Esophagus (tissue), 2 donors: Measurements from ENCODE around the gene SLC12A8. TPM values are rescaled to one million over a fixed set of nuclear protein-coding genes. Genes with fewer than 3 reads are reported as not detected.

Source experiments
- H3K27ac ChIP-seq, 2 donors: one replicate each; pipeline ENCODE4 v1.5.1; 2013; ENCODE audit warnings: low read depth in 2 of 2, mild to moderate bottlenecking in 2 of 2, inconsistent platforms in 1 of 2, low read length in 1 of 2, moderate library complexity in 1 of 2
- H3K27me3 ChIP-seq, 2 donors: one replicate each; pipeline ENCODE4 v1.6.1; 2013; ENCODE audit warnings: low read length in 2 of 2, control low read depth in 1 of 2, mild to moderate bottlenecking in 1 of 2; ENCODE audit not compliant: insufficient read depth in 2 of 2, control insufficient read depth in 1 of 2
- H3K36me3 ChIP-seq, 2 donors: one replicate each; pipeline ENCODE4 v1.6.1; 2013; ENCODE audit warnings: low read length in 1 of 2; ENCODE audit not compliant: control insufficient read depth in 2 of 2, insufficient read depth in 2 of 2
- H3K4me1 ChIP-seq, 2 donors: one replicate each; pipeline ENCODE4 v1.6.1; 2013; ENCODE audit warnings: low read length in 1 of 2; ENCODE audit not compliant: control insufficient read depth in 2 of 2, insufficient read depth in 2 of 2
- H3K4me3 ChIP-seq, 2 donors: one replicate each; pipeline ENCODE4 v1.5.1; 2013; ENCODE audit warnings: low read length in 2 of 2, mild to moderate bottlenecking in 2 of 2, low read depth in 1 of 2, moderate library complexity in 1 of 2
- H3K9me3 ChIP-seq, 2 donors: one replicate each; pipeline ENCODE4 v1.6.1; 2013; ENCODE audit warnings: mild to moderate bottlenecking in 2 of 2, low read depth in 1 of 2, low read length in 1 of 2, moderate library complexity in 1 of 2; ENCODE audit not compliant: control insufficient read depth in 2 of 2, insufficient read depth in 1 of 2
- WGBS, 2 donors: extraction: QIAGEN DNeasy Blood & Tissue Kit; methylation state at CpG; one replicate each; pipeline ENCODE4 v1.1.7; 2013; 5-methylcytosine and 5-hydroxymethylcytosine counted together
- polyA plus RNA-seq, 2 donors: library from polyadenylated mRNA; stranded (reverse); fragments of 200-250 nt; gene quantifications; one replicate each; pipeline ENCODE4 v1.2.3, GENCODE V29; 2013
- donor health status: healthy with polysubstance abuse.
- donor health status: Bipolar disorder and iron deficiency.

The SLC12A8 gene
- polyA plus RNA-seq, 2 donors = 2.7 TPM

- H3K9me3 ChIP-seq = no peaks in the 10 kb centered on the region
- H3K4me1 ChIP-seq = no peaks in the 10 kb centered on the region
- WGBS, 2 donors = 76 to 83% methylated on average over 6 of the region's 6 CpGs
- no peak overlapping the region for H3K4me3 ChIP-seq
- no peaks in the 10 kb centered on the region for H3K36me3 ChIP-seq
- H3K27ac ChIP-seq = no peak overlapping the region
- H3K27me3 ChIP-seq = no peaks in the 10 kb centered on the region
Observed at GRCh38 chr3:125078951-125079674, 133.4 kb downstream of the SLC12A8 start.

- H3K36me3 ChIP-seq = no peaks in the 10 kb centered on the region
- H3K27me3 ChIP-seq = no peaks in the 10 kb centered on the region
- no peaks in the 10 kb centered on the region for H3K4me1 ChIP-seq
- no peak overlapping the region for H3K27ac ChIP-seq
- WGBS, 2 donors = 96 to 97% methylated on average over 3 of the region's 3 CpGs
- H3K9me3 ChIP-seq = no peaks in the 10 kb centered on the region
- H3K4me3 ChIP-seq = no peak overlapping the region
Observed at GRCh38 chr3:125077864-125078263, 134.7 kb downstream of the SLC12A8 start.

- WGBS, 2 donors = 76 to 85% methylated on average over 1 of the region's 1 CpG
- H3K36me3 ChIP-seq = no peaks in the 10 kb centered on the region
- H3K4me1 ChIP-seq = no peaks in the 10 kb centered on the region
- no peaks in the 10 kb centered on the region for H3K9me3 ChIP-seq
- no peak overlapping the region for H3K27ac ChIP-seq
- H3K27me3 ChIP-seq = no peaks in the 10 kb centered on the region
- no peak overlapping the region for H3K4me3 ChIP-seq
Observed at GRCh38 chr3:125076464-125076863, 136.1 kb downstream of the SLC12A8 start.

- no peak overlapping the region for H3K27ac ChIP-seq
- no peaks in the 10 kb centered on the region for H3K4me1 ChIP-seq
- WGBS, 2 donors = 71 to 77% methylated on average over 3 of the region's 3 CpGs
- H3K9me3 ChIP-seq = no peaks in the 10 kb centered on the region
- no peaks in the 10 kb centered on the region for H3K36me3 ChIP-seq
- H3K27me3 ChIP-seq = no peaks in the 10 kb centered on the region
- H3K4me3 ChIP-seq = no peak overlapping the region
Observed at GRCh38 chr3:125075738-125076137, 136.8 kb downstream of the SLC12A8 start.

GRCh38 chr3:125073390-125073905 is 139.1 kb downstream of the SLC12A8 start:
- Histone ChIP-seq H3K27me3 (no peaks in the 10 kb centered on the region), H3K36me3 (no peaks in the 10 kb centered on the region), H3K9me3 (no peaks in the 10 kb centered on the region), H3K27ac (no peak overlapping the region), H3K4me3 (no peak overlapping the region), H3K4me1 (no peaks in the 10 kb centered on the region)
- WGBS, 2 donors = 86 to 92% methylated on average over 7 of the region's 7 CpGs

- Histone ChIP-seq H3K4me3 (no peak overlapping the region), H3K27ac (no peak overlapping the region), H3K4me1 (no peaks in the 10 kb centered on the region), H3K9me3 (no peaks in the 10 kb centered on the region), H3K27me3 (no peaks in the 10 kb centered on the region), H3K36me3 (no peaks in the 10 kb centered on the region)
- 88 to 94% methylated on average over 4 of the region's 4 CpGs for WGBS, 2 donors
Observed at GRCh38 chr3:125072749-125073389, 139.7 kb downstream of the SLC12A8 start.

- Histone ChIP-seq H3K4me1 (no peaks in the 10 kb centered on the region), H3K4me3 (no peak overlapping the region), H3K36me3 (no peaks in the 10 kb centered on the region), H3K9me3 (no peaks in the 10 kb centered on the region), H3K27ac (no peak overlapping the region), H3K27me3 (no peaks in the 10 kb centered on the region)
Observed at GRCh38 chr3:125072301-125072700, 140.2 kb downstream of the SLC12A8 start.

- H3K27me3 ChIP-seq = no peaks in the 10 kb centered on the region
- no peaks in the 10 kb centered on the region for H3K9me3 ChIP-seq
- no peaks in the 10 kb centered on the region for H3K36me3 ChIP-seq
- no peak overlapping the region for H3K27ac ChIP-seq
- WGBS, 2 donors = 94 to 96% methylated on average over 7 of the region's 7 CpGs
- no peaks in the 10 kb centered on the region for H3K4me1 ChIP-seq
- H3K4me3 ChIP-seq = no peak overlapping the region
Observed at GRCh38 chr3:125069968-125070745, 142.4 kb downstream of the SLC12A8 start.

- Histone ChIP-seq H3K9me3 (no peaks in the 10 kb centered on the region), H3K27me3 (no peaks in the 10 kb centered on the region), H3K36me3 (no peaks in the 10 kb centered on the region), H3K4me3 (no peak overlapping the region), H3K4me1 (no peaks in the 10 kb centered on the region), H3K27ac (no peak overlapping the region)
- 62 to 76% methylated on average over 1 of the region's 1 CpG for WGBS, 2 donors
Observed at GRCh38 chr3:125069452-125069851, 143.1 kb downstream of the SLC12A8 start.
